ENCODE data around the gene KIFAP3. TPM values are rescaled to one million over a fixed set of nuclear protein-coding genes. Genes with fewer than 3 reads are reported as not detected.
"Not testable (repeated sequence)": the region's sequence is repeated elsewhere in the genome, so short reads cannot be mapped to it uniquely, and the experiment has no call there.

The KIFAP3 gene
- total RNA-seq, 1 experiment from 2014 or later, result 2.3 TPM

GRCh38 chr1:170009551-170009950 is 64.9 kb downstream of the KIFAP3 start:
- Mint-ChIP-seq H3K4me3 (no peak overlapping the region), H3K27me3 (ENCODE audit: low read depth) (no peaks in the 10 kb centered on the region; the same call in 1 of the 2 replicates), H3K27ac (no peak overlapping the region), H3K36me3 (no peaks in the 10 kb centered on the region; the same call in 1 of the 2 replicates), H3K9me3 (peaks cover 17% of the 10 kb centered on the region), H3K4me1 (no peaks in the 10 kb centered on the region)
- DNase-seq (ENCODE audit: low spot score), result no peak
- no peak for TF ChIP-seq GTF2I (CRISPR knock-in tag; conservative IDR thresholded peaks at IDR 0.05)
- no peak for TF ChIP-seq ATF6 (CRISPR knock-in tag; IDR thresholded peaks at IDR 0.05)
- no peak for TF ChIP-seq ARID4B (CRISPR knock-in tag; IDR thresholded peaks at IDR 0.05; ENCODE audit: borderline replicate concordance)
- no peak for TF ChIP-seq KAT7 (CRISPR knock-in tag; IDR thresholded peaks at IDR 0.05; ENCODE audit: borderline replicate concordance)
- TF ChIP-seq FOXJ3 (CRISPR knock-in tag; IDR thresholded peaks at IDR 0.05; ENCODE audit: borderline replicate concordance), result no peak
- TF ChIP-seq AR (CRISPR knock-in tag; IDR thresholded peaks at IDR 0.05), result no peak
- no peak for TF ChIP-seq SP1 (CRISPR knock-in tag; conservative IDR thresholded peaks at IDR 0.05)
- no peak for TF ChIP-seq CREM (CRISPR knock-in tag; IDR thresholded peaks at IDR 0.05)
- no peak for TF ChIP-seq ZNF512 (CRISPR knock-in tag; IDR thresholded peaks at IDR 0.05; ENCODE audit: borderline replicate concordance)
- no peak for TF ChIP-seq ZBTB43 (CRISPR knock-in tag; IDR thresholded peaks at IDR 0.05)
- TF ChIP-seq ZNF317 (CRISPR knock-in tag; IDR thresholded peaks at IDR 0.05; ENCODE audit: borderline replicate concordance, low read depth), result no peak
- no peak for TF ChIP-seq TP53 (CRISPR knock-in tag; IDR thresholded peaks at IDR 0.05)
- no peak for TF ChIP-seq MLX (CRISPR knock-in tag; IDR thresholded peaks at IDR 0.05)
- TF ChIP-seq ZNF121 (CRISPR knock-in tag; IDR thresholded peaks at IDR 0.05), result no peak
- TF ChIP-seq MXD4 (CRISPR knock-in tag; IDR thresholded peaks at IDR 0.05; ENCODE audit: borderline replicate concordance), result no peak
- no peak for TF ChIP-seq NFYB (CRISPR knock-in tag; conservative IDR thresholded peaks at IDR 0.05; ENCODE audit: low read depth)
- no peak for TF ChIP-seq ATF1 (CRISPR knock-in tag; IDR thresholded peaks at IDR 0.05)
- ChIA-PET POLR2A (no interaction called here), CTCF (no interaction called here)
- no peak for ATAC-seq

- POLR2A ChIA-PET; H3K27me3 Mint-ChIP-seq (ENCODE audit: low read depth); H3K4me1 Mint-ChIP-seq; DNase-seq (ENCODE audit: low spot score); ATAC-seq; H3K4me3 Mint-ChIP-seq; CTCF ChIA-PET; H3K27ac Mint-ChIP-seq; H3K36me3 Mint-ChIP-seq: not testable (repeated sequence)
- peaks cover 17% of the 10 kb centered on the region for H3K9me3 Mint-ChIP-seq
Observed at GRCh38 chr1:170008745-170009144, 65.8 kb downstream of the KIFAP3 start.

GRCh38 chr1:170003270-170003835 is 71.1 kb downstream of the KIFAP3 start:
- H3K4me3 Mint-ChIP-seq, H3K36me3 Mint-ChIP-seq, H3K27ac Mint-ChIP-seq, CTCF ChIA-PET, POLR2A ChIA-PET, ATAC-seq, H3K4me1 Mint-ChIP-seq: not testable (repeated sequence)
- H3K9me3 Mint-ChIP-seq, result peaks cover 13% of the 10 kb centered on the region
- peak; percentile 18 for DNase-seq (ENCODE audit: low spot score)
- peaks cover 19% of the 10 kb centered on the region for H3K27me3 Mint-ChIP-seq (ENCODE audit: low read depth)

All from WTC11 (cell line).